Measurements from ENCODE around the gene CCHCR1. TPM values are rescaled to one million over a fixed set of nuclear protein-coding genes. Genes with fewer than 3 reads are reported as not detected.

CCHCR1 gene
- total and polyA plus RNA-seq, 2 experiments from 2014 or later: 19.8 to 46.7 TPM

DNA sequence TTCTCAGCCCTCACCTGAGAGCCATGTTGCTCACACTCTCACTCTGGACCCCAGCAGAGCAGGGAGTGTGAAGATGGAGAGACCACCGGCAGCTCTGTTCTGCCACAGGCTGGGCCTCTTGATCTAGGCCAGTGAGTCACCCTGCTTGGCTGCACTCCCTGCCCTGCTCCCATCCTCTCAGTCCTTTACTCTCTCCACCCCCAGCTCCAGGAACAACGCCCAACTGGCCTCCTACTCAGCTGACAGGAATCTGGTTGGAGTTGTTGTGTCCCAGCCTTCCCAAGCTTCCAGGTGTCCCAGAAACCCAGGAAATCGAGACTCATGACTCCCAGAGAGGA, 43.1 kb downstream of the CCHCR1 start, which contains the start of gene PSORS1C1 (continued):
- TF ChIP-seq ETS1 (IDR thresholded peaks at IDR 0.05) (no peak), NANOG (IDR thresholded peaks at IDR 0.05; ENCODE audit: borderline replicate concordance) (no peak), CTCF (conservative IDR thresholded peaks at IDR 0.05; ENCODE audit: low read depth in 2 of 2) (no peak), JUNB (IDR thresholded peaks at IDR 0.05; ENCODE audit: unreplicated experiment) (no peak), EZH2phosphoT487 (IDR thresholded peaks at IDR 0.05; ENCODE audit: unreplicated experiment) (no peak), STAT1 (IDR thresholded peaks at IDR 0.05; ENCODE audit: unreplicated experiment) (no peak), EZH2 (IDR thresholded peaks at IDR 0.05; ENCODE audit: low read depth, unreplicated experiment) (no peak)

DNA sequence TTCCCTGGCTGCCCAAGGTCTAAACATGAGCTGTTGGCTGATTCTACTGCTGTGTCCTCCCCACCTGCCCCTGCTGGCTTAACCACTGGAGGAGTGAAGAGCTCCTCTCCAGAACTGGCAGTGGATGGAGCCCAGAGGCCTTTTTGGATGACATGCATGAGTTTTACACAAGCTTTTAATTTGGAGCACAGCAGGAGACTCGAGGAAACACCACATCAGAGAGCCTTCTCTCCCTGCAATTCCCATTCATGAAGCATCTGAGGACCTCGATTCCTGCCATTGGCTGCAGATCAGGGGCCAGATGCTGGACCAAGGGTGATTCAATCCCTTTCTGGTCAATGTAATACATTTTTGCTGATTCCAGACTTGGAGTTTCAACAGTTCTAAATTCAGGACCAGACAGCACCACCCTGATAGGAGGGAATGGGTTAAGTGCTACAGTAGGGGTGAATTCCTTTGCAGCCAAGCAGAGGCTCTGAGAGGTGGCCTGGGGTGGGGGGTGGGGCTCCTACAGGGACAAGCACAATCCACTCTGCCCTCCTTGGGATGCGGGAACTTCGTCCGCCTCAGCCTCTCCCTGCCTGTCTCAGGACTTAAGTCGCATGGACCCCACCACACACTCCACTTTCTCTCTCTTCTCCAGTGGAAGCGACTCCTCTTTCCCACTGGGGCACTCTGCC, 43.6 kb downstream of the CCHCR1 start:
- H3K27ac ChIP-seq (ENCODE audit: low read depth): no peak overlapping the region
- DNase-seq (ENCODE audit: low spot score) (no peak), ATAC-seq (peak; percentile 20)
- H3K79me2 ChIP-seq (replicated peaks; ENCODE audit: insufficient read depth): no peaks in the 10 kb centered on the region
- peak overlapping the region; percentile 45 for H2AFZ ChIP-seq
- H3F3A ChIP-seq (replicated peaks; ENCODE audit: low read depth): no peaks in the 10 kb centered on the region
- Mint-ChIP-seq H3K4me1 (peaks cover 39% of the 10 kb centered on the region), H3K27me3 (ENCODE audit: insufficient read depth, low read depth, poor library complexity) (peaks cover 21% of the 10 kb centered on the region), H3K27ac (0 out of 2 replicates have a peak overlapping the region, but pooled peaks have one; percentile 35), H3K36me3 (ENCODE audit: low read depth) (no peaks in the 10 kb centered on the region; the same call in 2 of the 3 replicates), H3K4me3 (no peak overlapping the region), H3K9me3 (no peaks in the 10 kb centered on the region; the same call in 2 of the 3 replicates)
- H4K20me1 ChIP-seq (replicated peaks; ENCODE audit: insufficient read depth): no peaks in the 10 kb centered on the region
- peaks cover 16% of the 10 kb centered on the region for H3K4me1 ChIP-seq (ENCODE audit: insufficient read depth)
- H3K9me2 ChIP-seq (ENCODE audit: insufficient read depth): peaks cover 7% of the 10 kb centered on the region; the same call in 1 of the 2 replicates
- H3K4me3 ChIP-seq: no peak overlapping the region
- H3K36me3 ChIP-seq (ENCODE audit: insufficient read depth): no peaks in the 10 kb centered on the region
- peak overlapping the region; percentile 64 for H3K4me2 ChIP-seq
- no peaks in the 10 kb centered on the region for H3K27me3 ChIP-seq (ENCODE audit: insufficient read depth)
- no peak for TF ChIP-seq JUNB (IDR thresholded peaks at IDR 0.05; ENCODE audit: unreplicated experiment)
- no peak for TF ChIP-seq REST (IDR thresholded peaks at IDR 0.05; ENCODE audit: unreplicated experiment)
- TF ChIP-seq, protein P1, sequence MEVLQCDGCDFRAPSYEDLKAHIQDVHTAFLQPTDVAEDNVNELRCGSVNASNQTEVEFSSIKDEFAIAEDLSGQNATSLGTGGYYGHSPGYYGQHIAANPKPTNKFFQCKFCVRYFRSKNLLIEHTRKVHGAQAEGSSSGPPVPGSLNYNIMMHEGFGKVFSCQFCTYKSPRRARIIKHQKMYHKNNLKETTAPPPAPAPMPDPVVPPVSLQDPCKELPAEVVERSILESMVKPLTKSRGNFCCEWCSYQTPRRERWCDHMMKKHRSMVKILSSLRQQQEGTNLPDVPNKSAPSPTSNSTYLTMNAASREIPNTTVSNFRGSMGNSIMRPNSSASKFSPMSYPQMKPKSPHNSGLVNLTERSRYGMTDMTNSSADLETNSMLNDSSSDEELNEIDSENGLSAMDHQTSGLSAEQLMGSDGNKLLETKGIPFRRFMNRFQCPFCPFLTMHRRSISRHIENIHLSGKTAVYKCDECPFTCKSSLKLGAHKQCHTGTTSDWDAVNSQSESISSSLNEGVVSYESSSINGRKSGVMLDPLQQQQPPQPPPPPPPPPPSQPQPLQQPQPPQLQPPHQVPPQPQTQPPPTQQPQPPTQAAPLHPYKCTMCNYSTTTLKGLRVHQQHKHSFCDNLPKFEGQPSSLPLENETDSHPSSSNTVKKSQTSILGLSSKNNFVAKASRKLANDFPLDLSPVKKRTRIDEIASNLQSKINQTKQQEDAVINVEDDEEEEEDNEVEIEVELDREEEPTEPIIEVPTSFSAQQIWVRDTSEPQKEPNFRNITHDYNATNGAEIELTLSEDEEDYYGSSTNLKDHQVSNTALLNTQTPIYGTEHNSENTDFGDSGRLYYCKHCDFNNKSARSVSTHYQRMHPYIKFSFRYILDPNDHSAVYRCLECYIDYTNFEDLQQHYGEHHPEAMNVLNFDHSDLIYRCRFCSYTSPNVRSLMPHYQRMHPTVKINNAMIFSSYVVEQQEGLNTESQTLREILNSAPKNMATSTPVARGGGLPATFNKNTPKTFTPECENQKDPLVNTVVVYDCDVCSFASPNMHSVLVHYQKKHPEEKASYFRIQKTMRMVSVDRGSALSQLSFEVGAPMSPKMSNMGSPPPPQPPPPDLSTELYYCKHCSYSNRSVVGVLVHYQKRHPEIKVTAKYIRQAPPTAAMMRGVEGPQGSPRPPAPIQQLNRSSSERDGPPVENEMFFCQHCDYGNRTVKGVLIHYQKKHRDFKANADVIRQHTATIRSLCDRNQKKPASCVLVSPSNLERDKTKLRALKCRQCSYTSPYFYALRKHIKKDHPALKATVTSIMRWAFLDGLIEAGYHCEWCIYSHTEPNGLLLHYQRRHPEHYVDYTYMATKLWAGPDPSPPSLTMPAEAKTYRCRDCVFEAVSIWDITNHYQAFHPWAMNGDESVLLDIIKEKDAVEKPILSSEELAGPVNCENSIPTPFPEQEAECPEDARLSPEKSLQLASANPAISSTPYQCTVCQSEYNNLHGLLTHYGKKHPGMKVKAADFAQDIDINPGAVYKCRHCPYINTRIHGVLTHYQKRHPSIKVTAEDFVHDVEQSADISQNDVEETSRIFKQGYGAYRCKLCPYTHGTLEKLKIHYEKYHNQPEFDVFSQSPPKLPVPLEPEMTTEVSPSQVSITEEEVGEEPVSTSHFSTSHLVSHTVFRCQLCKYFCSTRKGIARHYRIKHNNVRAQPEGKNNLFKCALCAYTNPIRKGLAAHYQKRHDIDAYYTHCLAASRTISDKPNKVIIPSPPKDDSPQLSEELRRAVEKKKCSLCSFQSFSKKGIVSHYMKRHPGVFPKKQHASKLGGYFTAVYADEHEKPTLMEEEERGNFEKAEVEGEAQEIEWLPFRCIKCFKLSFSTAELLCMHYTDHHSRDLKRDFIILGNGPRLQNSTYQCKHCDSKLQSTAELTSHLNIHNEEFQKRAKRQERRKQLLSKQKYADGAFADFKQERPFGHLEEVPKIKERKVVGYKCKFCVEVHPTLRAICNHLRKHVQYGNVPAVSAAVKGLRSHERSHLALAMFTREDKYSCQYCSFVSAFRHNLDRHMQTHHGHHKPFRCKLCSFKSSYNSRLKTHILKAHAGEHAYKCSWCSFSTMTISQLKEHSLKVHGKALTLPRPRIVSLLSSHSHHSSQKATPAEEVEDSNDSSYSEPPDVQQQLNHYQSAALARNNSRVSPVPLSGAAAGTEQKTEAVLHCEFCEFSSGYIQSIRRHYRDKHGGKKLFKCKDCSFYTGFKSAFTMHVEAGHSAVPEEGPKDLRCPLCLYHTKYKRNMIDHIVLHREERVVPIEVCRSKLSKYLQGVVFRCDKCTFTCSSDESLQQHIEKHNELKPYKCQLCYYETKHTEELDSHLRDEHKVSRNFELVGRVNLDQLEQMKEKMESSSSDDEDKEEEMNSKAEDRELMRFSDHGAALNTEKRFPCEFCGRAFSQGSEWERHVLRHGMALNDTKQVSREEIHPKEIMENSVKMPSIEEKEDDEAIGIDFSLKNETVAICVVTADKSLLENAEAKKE (CRISPR knock-in tag; IDR thresholded peaks at IDR 0.05): no peak
- no peak for TF ChIP-seq EZH2 (IDR thresholded peaks at IDR 0.05; ENCODE audit: low read depth, unreplicated experiment)
- TF ChIP-seq NANOG (IDR thresholded peaks at IDR 0.05; ENCODE audit: borderline replicate concordance): no peak
- TF ChIP-seq EZH2phosphoT487 (IDR thresholded peaks at IDR 0.05; ENCODE audit: unreplicated experiment): no peak
- TF ChIP-seq ZNF114 (CRISPR knock-in tag; IDR thresholded peaks at IDR 0.05): no peak
- TF ChIP-seq POLR2AphosphoS5 (IDR thresholded peaks at IDR 0.05; ENCODE audit: low read depth): no peak
- TF ChIP-seq ZNF331 (CRISPR knock-in tag; IDR thresholded peaks at IDR 0.05; ENCODE audit: low read depth): no peak
